ENCODE data around the gene THBD. TPM values are rescaled to one million over a fixed set of nuclear protein-coding genes. Genes with fewer than 3 reads are reported as not detected.

Gene THBD
- total RNA-seq, 4 donors from 2014 or later: 48.1 to 60.3 (median 56.9) TPM

DNA sequence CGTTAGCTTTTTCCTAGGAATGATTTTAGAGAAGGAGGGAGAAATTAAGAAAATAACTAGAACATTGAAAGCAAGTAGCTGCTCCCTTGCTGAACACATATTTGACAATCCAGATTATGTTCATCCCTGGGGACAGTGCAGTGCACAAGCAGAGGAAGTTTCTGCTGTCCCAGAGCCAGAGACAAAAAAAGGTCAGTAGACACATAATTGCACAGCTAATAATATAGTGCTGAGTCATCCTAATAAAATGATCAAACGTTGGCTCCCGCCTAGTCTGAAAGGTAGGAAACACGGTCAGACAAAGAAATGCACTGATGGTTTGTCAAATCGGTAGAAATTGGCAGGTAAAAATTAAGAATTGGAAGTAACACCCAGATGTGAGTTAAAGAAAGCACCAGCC is 36.0 kb downstream of the THBD start:
- no peaks in the 10 kb centered on the region for H3K36me3 ChIP-seq
- H3K4me1 ChIP-seq: no peaks in the 10 kb centered on the region
- H3K27me3 ChIP-seq: no peaks in the 10 kb centered on the region
- H3K4me3 ChIP-seq: no peak overlapping the region
- TF ChIP-seq POLR2A (IDR thresholded peaks at IDR 0.05): no peak
- TF ChIP-seq CTCF (IDR thresholded peaks at IDR 0.05): no peak
- no peak for TF ChIP-seq EP300 (IDR thresholded peaks at IDR 0.05)
- no peak for DNase-seq (ENCODE audit: low spot score in 2 of 2)
- H3K27ac ChIP-seq: no peak overlapping the region
- H3K9me3 ChIP-seq: no peaks in the 10 kb centered on the region
- 39 to 63% methylated on average over 5 of the region's 5 CpGs for WGBS, 2 donors

- 87 to 88% methylated on average over 11 of the region's 11 CpGs for WGBS, 2 donors
- Histone ChIP-seq H3K36me3 (no peaks in the 10 kb centered on the region), H3K4me1 (no peaks in the 10 kb centered on the region), H3K4me3 (no peak overlapping the region), H3K27ac (no peak overlapping the region), H3K27me3 (no peaks in the 10 kb centered on the region), H3K9me3 (no peaks in the 10 kb centered on the region)
- no peak for DNase-seq (ENCODE audit: low spot score in 2 of 2)
- TF ChIP-seq EP300 (IDR thresholded peaks at IDR 0.05) (no peak), POLR2A (IDR thresholded peaks at IDR 0.05) (no peak), CTCF (IDR thresholded peaks at IDR 0.05) (no peak)
These were observed 38.3 kb downstream of the THBD start for GRCh38 chr20:23011008-23011721.

- H3K27ac ChIP-seq: no peak overlapping the region
- no peak for DNase-seq (ENCODE audit: low spot score in 2 of 2)
- H3K4me3 ChIP-seq: no peak overlapping the region
- no peaks in the 10 kb centered on the region for H3K36me3 ChIP-seq
- 79 to 90% methylated on average over 5 of the region's 5 CpGs for WGBS, 2 donors
- H3K27me3 ChIP-seq: no peaks in the 10 kb centered on the region
- no peaks in the 10 kb centered on the region for H3K9me3 ChIP-seq
- H3K4me1 ChIP-seq: no peaks in the 10 kb centered on the region
- no peak for TF ChIP-seq EP300 (IDR thresholded peaks at IDR 0.05)
- no peak for TF ChIP-seq CTCF (IDR thresholded peaks at IDR 0.05)
- TF ChIP-seq POLR2A (IDR thresholded peaks at IDR 0.05): no peak
These were observed 39.4 kb downstream of the THBD start for GRCh38 chr20:23010096-23010495.

DNA sequence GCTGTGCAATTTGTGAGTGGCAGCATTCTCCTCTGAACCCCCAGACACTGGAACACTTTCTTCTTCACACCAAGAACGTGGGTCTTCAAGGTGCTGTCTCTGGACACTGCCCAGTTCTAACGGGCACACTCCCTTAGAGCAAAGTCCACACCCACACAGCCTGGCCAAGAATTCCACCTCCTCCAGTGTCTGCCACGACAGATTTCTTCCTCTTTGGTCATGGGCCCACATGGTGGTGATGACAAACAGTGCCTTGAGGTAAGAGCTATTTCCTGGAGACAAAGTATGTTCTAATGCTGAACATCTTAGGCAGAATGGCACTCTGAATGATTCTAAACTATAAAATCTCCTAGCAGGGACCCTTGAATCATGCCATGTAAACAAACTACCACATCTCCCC is 39.8 kb downstream of the THBD start:
- H3K27ac ChIP-seq: no peak overlapping the region
- no peak overlapping the region for H3K4me3 ChIP-seq
- 24 to 45% methylated on average over 2 to 3 of the region's 3 CpGs for WGBS, 2 donors
- H3K9me3 ChIP-seq: no peaks in the 10 kb centered on the region
- H3K27me3 ChIP-seq: no peaks in the 10 kb centered on the region
- no peaks in the 10 kb centered on the region for H3K4me1 ChIP-seq
- TF ChIP-seq EP300 (IDR thresholded peaks at IDR 0.05): no peak
- TF ChIP-seq POLR2A (IDR thresholded peaks at IDR 0.05): no peak
- no peak for TF ChIP-seq CTCF (IDR thresholded peaks at IDR 0.05)
- no peaks in the 10 kb centered on the region for H3K36me3 ChIP-seq
- no peak for DNase-seq (ENCODE audit: low spot score in 2 of 2)

- Histone ChIP-seq H3K9me3 (no peaks in the 10 kb centered on the region), H3K36me3 (no peaks in the 10 kb centered on the region), H3K4me3 (no peak overlapping the region), H3K27me3 (no peaks in the 10 kb centered on the region), H3K27ac (no peak overlapping the region), H3K4me1 (no peaks in the 10 kb centered on the region)
- no peak for DNase-seq (ENCODE audit: low spot score in 2 of 2)
- 81 to 90% methylated on average over 2 of the region's 2 CpGs for WGBS, 2 donors
- TF ChIP-seq EP300 (IDR thresholded peaks at IDR 0.05) (no peak), POLR2A (IDR thresholded peaks at IDR 0.05) (no peak), CTCF (IDR thresholded peaks at IDR 0.05) (no peak)
These were observed 40.8 kb downstream of the THBD start for GRCh38 chr20:23008667-23009066.
